Measurements from ENCODE around the gene DNAH9. TPM values are rescaled to one million over a fixed set of nuclear protein-coding genes. Genes with fewer than 3 reads are reported as not detected.

DNAH9 gene
- polyA plus RNA-seq, 2 of the 4 experiments (the other 2 are of a cell fraction) = 0.03 to 0.04 TPM

DNA sequence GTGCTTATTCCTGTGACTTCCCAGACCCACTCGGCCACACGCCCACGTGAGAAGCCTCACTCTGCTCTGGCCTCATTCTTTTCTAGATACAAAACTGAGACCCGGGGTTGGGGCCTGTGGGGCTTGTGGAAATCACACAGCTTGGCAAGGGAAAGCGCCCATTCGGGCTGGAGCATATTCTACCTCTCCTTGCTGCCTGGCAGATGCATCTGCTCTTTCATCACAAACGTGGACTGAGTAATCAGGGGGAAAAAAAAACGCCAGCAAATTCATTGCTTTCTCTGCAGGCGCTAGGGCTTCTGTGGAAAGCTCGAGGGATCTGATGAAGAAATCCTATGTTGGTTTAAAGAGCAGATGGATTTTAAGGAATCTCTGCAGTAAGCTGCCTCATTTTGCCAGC is 44.4 kb downstream of the DNAH9 start:
- no peak for FAIRE-seq
- WGBS (ENCODE audit: missing lambda C conversion rate) = 6% methylated on average over 10 of the region's 10 CpGs

DNA sequence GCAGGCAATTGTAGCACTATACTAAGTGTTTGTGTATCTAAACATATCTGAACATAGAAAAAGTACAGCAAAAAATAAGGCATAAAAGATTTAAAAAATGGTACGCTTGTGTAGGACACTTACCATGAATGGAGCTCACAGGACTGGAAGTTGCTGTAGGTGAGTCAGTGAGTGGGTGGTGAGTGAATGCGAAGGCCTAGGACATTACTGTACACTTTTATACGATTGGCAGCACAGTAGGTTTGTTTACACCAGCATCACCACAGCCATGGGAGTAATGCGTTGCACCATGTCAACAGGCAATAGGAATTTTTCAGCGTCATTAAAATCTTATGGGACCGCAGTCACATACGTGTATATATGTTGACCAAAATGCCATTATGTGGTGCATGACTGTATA is 45.6 kb downstream of the DNAH9 start:
- FAIRE-seq (no peak), DNase-seq (ENCODE audit: low read depth in 1 of 2, low spot score in 1 of 2) (no peak), ATAC-seq (peak in 1 of 2 experiments; percentile 30; a peak in 3 of 6 replicates)
- H3K4me3 ChIP-seq = no peak overlapping the region
- ChIA-PET CTCF (interaction anchor here (0.5 to 2.8 kb wide), 31 partner anchors 9 to 1013 kb away, joined by 3 to 29 read pairs (median 4); no protein-coding TSS in a partner anchor), POLR2A (interaction anchor here (0.7 kb wide), 1 partner anchor 353 kb away, joined by 3 read pairs; the partner anchor contains the start of gene ZNF18)
- H3K27ac ChIP-seq = no peak overlapping the region
- H3K4me1 ChIP-seq = no peaks in the 10 kb centered on the region
- no peak overlapping the region for H3K4me2 ChIP-seq
- TF ChIP-seq CEBPB (IDR thresholded peaks at IDR 0.05) = no peak
- TF ChIP-seq, protein P1, sequence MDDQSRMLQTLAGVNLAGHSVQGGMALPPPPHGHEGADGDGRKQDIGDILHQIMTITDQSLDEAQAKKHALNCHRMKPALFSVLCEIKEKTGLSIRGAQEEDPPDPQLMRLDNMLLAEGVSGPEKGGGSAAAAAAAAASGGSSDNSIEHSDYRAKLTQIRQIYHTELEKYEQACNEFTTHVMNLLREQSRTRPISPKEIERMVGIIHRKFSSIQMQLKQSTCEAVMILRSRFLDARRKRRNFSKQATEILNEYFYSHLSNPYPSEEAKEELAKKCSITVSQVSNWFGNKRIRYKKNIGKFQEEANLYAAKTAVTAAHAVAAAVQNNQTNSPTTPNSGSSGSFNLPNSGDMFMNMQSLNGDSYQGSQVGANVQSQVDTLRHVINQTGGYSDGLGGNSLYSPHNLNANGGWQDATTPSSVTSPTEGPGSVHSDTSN (IDR thresholded peaks at IDR 0.05) = no peak
- TF ChIP-seq, protein P2, sequence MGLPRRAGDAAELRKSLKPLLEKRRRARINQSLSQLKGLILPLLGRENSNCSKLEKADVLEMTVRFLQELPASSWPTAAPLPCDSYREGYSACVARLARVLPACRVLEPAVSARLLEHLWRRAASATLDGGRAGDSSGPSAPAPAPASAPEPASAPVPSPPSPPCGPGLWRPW (IDR thresholded peaks at IDR 0.05) = no peak
- TF ChIP-seq SMC3 (IDR thresholded peaks at IDR 0.05) = no peak
- no peak for TF ChIP-seq KDM5A (IDR thresholded peaks at IDR 0.05)
- TF ChIP-seq JUN (IDR thresholded peaks at IDR 0.05) = no peak
- WGBS (ENCODE audit: missing lambda C conversion rate) = 59% methylated on average over 7 of the region's 7 CpGs
- H3K9me3 ChIP-seq = no peaks in the 10 kb centered on the region

More for the DNA sequence above, 44.4 kb downstream of the DNAH9 start:
- ChIA-PET POLR2A (no interaction called here), CTCF (interaction anchor here (0.6 to 2.8 kb wide), 7 partner anchors 9 to 767 kb away, joined by 3 to 29 read pairs (median 3); no protein-coding TSS in a partner anchor)
- Histone ChIP-seq H3K4me3 (no peak overlapping the region), H3K4me1 (no peaks in the 10 kb centered on the region), H3K27ac (no peak overlapping the region), H3K9me3 (no peaks in the 10 kb centered on the region), H3K4me2 (no peak overlapping the region)
- DNase-seq (ENCODE audit: low read depth in 1 of 2, low spot score in 1 of 2) = no peak
- no peak for ATAC-seq
- no peak for TF ChIP-seq NPAS2 (CRISPR knock-in tag; IDR thresholded peaks at IDR 0.05; ENCODE audit: borderline replicate concordance)
- TF ChIP-seq, protein P3, sequence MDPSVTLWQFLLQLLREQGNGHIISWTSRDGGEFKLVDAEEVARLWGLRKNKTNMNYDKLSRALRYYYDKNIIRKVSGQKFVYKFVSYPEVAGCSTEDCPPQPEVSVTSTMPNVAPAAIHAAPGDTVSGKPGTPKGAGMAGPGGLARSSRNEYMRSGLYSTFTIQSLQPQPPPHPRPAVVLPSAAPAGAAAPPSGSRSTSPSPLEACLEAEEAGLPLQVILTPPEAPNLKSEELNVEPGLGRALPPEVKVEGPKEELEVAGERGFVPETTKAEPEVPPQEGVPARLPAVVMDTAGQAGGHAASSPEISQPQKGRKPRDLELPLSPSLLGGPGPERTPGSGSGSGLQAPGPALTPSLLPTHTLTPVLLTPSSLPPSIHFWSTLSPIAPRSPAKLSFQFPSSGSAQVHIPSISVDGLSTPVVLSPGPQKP (IDR thresholded peaks at IDR 0.05; ENCODE audit: low read depth, low read length) = no peak
- TF ChIP-seq POLR2AphosphoS2 (conservative IDR thresholded peaks at IDR 0.05; ENCODE audit: low read length) = no peak
- no peak for TF ChIP-seq SMC3 (IDR thresholded peaks at IDR 0.05)
- TF ChIP-seq HOXB5 (CRISPR knock-in tag; IDR thresholded peaks at IDR 0.05) = no peak
- TF ChIP-seq ZSCAN20 (CRISPR knock-in tag; IDR thresholded peaks at IDR 0.05) = no peak
- TF ChIP-seq CHD4 (IDR thresholded peaks at IDR 0.05; ENCODE audit: borderline replicate concordance) = no peak

DNA sequence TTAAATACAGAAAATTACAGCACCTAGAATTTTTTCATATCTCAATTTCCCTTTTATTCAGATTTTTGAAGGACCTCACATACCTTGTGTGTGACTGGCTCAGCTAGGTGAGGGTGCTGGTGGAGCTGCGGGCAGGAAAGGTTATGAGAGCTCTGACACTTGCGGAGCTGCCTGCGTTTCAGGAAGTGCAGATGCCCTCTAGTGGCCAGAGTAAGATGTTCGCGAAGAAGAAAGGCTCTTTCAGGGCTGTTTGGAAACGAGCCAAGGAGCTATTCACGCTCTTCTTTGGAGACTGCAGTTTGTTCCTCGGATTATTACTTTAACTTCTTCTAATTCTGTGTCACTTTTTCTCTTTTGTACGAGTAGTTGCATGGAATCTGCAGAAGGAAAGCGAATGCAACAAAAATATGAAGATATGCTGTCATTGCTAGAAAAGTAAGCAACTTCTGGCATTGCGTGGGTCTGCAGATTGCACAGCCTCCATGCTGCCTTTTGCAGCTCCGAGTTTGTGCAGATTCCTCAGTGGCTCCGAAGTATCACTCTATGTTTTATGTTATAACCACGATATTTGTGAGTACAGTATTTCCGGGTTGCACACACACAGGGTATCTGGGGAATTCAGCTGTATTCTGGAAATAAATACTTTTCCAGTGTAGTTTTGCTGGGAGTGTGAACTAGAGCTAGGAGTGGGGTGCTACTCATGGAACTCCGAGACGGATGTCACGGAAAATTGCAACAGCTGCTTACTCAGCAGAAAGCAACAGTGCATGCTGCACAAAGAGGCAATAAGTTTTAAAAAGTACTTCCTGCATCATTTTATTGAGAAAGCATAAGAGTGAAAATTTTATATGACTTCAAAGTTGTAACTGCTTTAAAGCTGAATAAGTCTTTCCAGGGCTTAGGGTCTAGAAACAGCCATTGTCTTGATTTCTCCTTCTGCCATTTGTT is 46.3 kb downstream of the DNAH9 start:
- POLR2A ChIA-PET = interaction anchor here (0.7 kb wide), 1 partner anchor 353 kb away, joined by 3 read pairs; the partner anchor contains the start of gene ZNF18
- no peak for FAIRE-seq
- H3K9me3 ChIP-seq = no peaks in the 10 kb centered on the region
- no peaks in the 10 kb centered on the region for H3K4me1 ChIP-seq
- H3K27ac ChIP-seq = no peak overlapping the region
- no peak overlapping the region for H3K4me3 ChIP-seq
- CTCF ChIA-PET = interaction anchor here (0.5 to 2.8 kb wide), 36 partner anchors 9 to 1013 kb away, joined by 3 to 29 read pairs (median 4); no protein-coding TSS in a partner anchor
- WGBS (ENCODE audit: missing lambda C conversion rate) = 13% methylated on average over 18 of the region's 18 CpGs
- no peak overlapping the region for H3K4me2 ChIP-seq
- peak; percentile 36 to 82 for DNase-seq (ENCODE audit: low read depth in 1 of 2, low spot score in 1 of 2)
- ATAC-seq = peak; percentile 85 to 89
- TF ChIP-seq SMC3 (IDR thresholded peaks at IDR 0.05) = peak; percentile 71
- no peak for TF ChIP-seq ZSCAN20 (CRISPR knock-in tag; IDR thresholded peaks at IDR 0.05)
- TF ChIP-seq RAD21 (conservative IDR thresholded peaks at IDR 0.05 in 1 of 2, IDR thresholded peaks at IDR 0.05 in 1 of 2) = peak; percentile 58 to 71; a peak in 4 of 5 replicates
- TF ChIP-seq, protein P4, sequence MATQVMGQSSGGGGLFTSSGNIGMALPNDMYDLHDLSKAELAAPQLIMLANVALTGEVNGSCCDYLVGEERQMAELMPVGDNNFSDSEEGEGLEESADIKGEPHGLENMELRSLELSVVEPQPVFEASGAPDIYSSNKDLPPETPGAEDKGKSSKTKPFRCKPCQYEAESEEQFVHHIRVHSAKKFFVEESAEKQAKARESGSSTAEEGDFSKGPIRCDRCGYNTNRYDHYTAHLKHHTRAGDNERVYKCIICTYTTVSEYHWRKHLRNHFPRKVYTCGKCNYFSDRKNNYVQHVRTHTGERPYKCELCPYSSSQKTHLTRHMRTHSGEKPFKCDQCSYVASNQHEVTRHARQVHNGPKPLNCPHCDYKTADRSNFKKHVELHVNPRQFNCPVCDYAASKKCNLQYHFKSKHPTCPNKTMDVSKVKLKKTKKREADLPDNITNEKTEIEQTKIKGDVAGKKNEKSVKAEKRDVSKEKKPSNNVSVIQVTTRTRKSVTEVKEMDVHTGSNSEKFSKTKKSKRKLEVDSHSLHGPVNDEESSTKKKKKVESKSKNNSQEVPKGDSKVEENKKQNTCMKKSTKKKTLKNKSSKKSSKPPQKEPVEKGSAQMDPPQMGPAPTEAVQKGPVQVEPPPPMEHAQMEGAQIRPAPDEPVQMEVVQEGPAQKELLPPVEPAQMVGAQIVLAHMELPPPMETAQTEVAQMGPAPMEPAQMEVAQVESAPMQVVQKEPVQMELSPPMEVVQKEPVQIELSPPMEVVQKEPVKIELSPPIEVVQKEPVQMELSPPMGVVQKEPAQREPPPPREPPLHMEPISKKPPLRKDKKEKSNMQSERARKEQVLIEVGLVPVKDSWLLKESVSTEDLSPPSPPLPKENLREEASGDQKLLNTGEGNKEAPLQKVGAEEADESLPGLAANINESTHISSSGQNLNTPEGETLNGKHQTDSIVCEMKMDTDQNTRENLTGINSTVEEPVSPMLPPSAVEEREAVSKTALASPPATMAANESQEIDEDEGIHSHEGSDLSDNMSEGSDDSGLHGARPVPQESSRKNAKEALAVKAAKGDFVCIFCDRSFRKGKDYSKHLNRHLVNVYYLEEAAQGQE (IDR thresholded peaks at IDR 0.05) = no peak
- TF ChIP-seq, protein P5, sequence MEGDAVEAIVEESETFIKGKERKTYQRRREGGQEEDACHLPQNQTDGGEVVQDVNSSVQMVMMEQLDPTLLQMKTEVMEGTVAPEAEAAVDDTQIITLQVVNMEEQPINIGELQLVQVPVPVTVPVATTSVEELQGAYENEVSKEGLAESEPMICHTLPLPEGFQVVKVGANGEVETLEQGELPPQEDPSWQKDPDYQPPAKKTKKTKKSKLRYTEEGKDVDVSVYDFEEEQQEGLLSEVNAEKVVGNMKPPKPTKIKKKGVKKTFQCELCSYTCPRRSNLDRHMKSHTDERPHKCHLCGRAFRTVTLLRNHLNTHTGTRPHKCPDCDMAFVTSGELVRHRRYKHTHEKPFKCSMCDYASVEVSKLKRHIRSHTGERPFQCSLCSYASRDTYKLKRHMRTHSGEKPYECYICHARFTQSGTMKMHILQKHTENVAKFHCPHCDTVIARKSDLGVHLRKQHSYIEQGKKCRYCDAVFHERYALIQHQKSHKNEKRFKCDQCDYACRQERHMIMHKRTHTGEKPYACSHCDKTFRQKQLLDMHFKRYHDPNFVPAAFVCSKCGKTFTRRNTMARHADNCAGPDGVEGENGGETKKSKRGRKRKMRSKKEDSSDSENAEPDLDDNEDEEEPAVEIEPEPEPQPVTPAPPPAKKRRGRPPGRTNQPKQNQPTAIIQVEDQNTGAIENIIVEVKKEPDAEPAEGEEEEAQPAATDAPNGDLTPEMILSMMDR (IDR thresholded peaks at IDR 0.05) = peak; percentile 83
- no peak for TF ChIP-seq GATA3 (IDR thresholded peaks at IDR 0.05; ENCODE audit: borderline replicate concordance)
- TF ChIP-seq, protein P1 (IDR thresholded peaks at IDR 0.05) = no peak
- TF ChIP-seq, protein P6, sequence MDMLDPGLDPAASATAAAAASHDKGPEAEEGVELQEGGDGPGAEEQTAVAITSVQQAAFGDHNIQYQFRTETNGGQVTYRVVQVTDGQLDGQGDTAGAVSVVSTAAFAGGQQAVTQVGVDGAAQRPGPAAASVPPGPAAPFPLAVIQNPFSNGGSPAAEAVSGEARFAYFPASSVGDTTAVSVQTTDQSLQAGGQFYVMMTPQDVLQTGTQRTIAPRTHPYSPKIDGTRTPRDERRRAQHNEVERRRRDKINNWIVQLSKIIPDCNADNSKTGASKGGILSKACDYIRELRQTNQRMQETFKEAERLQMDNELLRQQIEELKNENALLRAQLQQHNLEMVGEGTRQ (IDR thresholded peaks at IDR 0.05) = no peak
- no peak for TF ChIP-seq POLR2A (IDR thresholded peaks at IDR 0.05; ENCODE audit: low read length)
- TF ChIP-seq TP53 (CRISPR knock-in tag; IDR thresholded peaks at IDR 0.05) = no peak
- peak; percentile 78 for TF ChIP-seq MAFK (IDR thresholded peaks at IDR 0.05; ENCODE audit: partially characterized antibody)
